BJ (cell line): ENCODE data around the gene STAT2. TPM values are rescaled to one million over a fixed set of nuclear protein-coding genes. Genes with fewer than 3 reads are reported as not detected.
A peak's percentile ranks its signal among the peaks of the same experiment; 100 is the strongest.

ENCODE experiments used
- CTCF ChIA-PET: fragments of 350-600 bp; formaldehyde crosslinking; extraction: SDS; loops from one replicate; lab custom pipeline; 2021; ENCODE audit warnings: antibody characterized with exemption, inconsistent platforms; lab: Yijun Ruan, JAX
- POLR2A ChIA-PET: fragments of 300-600 bp; sonication (Branson Sonifier 250); formaldehyde crosslinking; extraction: SDS; loops from one replicate; lab custom pipeline; 2021; ENCODE audit warnings: antibody characterized with exemption; lab: Charles Lee
- DNase-seq: peaks from one replicate; pipeline ENCODE4 v3.0.0-alpha.2; 2011; ENCODE audit warnings: low read depth
- H3K27me3 ChIP-seq: 2 replicates; pipeline ENCODE4 v1.6.0; 2011; ENCODE audit warnings: low read length; ENCODE audit not compliant: control insufficient read depth, insufficient read depth
- H3K36me3 ChIP-seq: 2 replicates; pipeline ENCODE4 v1.5.1; 2011; ENCODE audit warnings: low read length; ENCODE audit not compliant: control insufficient read depth, insufficient read depth
- H3K4me3 ChIP-seq: 2 replicates; pipeline ENCODE4 v1.5.1; 2011; ENCODE audit warnings: low read depth, mild to moderate bottlenecking, control low read depth, low read length
- CTCF ChIP-seq: IDR thresholded peaks from 2 replicates; pipeline ENCODE4 v1.5.1; 2011; ENCODE audit warnings: low read depth, mild to moderate bottlenecking, control low read depth, inconsistent platforms, low read length, moderate library complexity; ENCODE audit not compliant: insufficient read depth
- polyA plus RNA-seq: library from polyadenylated mRNA; depleted of rRNA; stranded (reverse); fragments of >200 nt; gene quantifications from 2 replicates; pipeline ENCODE4 v1.2.3, GENCODE V29; 2011

Gene STAT2
- polyA plus RNA-seq, 1 experiment, result 154 TPM

- peak; percentile 84 for DNase-seq
- Histone ChIP-seq H3K36me3 (no peaks in the 10 kb centered on the region), H3K27me3 (no peaks in the 10 kb centered on the region), H3K4me3 (peak within 1 kb of the TSS; percentile 48)
- ChIA-PET POLR2A (interaction anchor here (0.7 to 1.0 kb wide), 3 partner anchors 19 to 228 kb away, joined by 3 to 5 read pairs (median 4); partner anchors contain the start of gene CNPY2), CTCF (interaction anchor here (0.6 to 2.1 kb wide), 12 partner anchors 9 to 304 kb away, joined by 3 to 8 read pairs (median 4); partner anchors contain the start of genes APOF and STAT2)
- peak; percentile 78 for TF ChIP-seq CTCF
These were observed 26.0 kb downstream of the STAT2 start, which contains the start of gene PAN2 for GRCh38 chr12:56333679-56334489. PAN2 (minus strand) TSS chr12:56334000; CDS start chr12:56333094, 906 bp downstream.

- Histone ChIP-seq H3K4me3 (peak overlapping the region; percentile 48), H3K27me3 (no peaks in the 10 kb centered on the region), H3K36me3 (no peaks in the 10 kb centered on the region; the same call in 1 of the 2 replicates)
- no peak for TF ChIP-seq CTCF
- CTCF ChIA-PET, result interaction anchor here (0.6 to 2.1 kb wide), 11 partner anchors 10 to 305 kb away, joined by 3 to 8 read pairs (median 4); partner anchors contain the start of genes APOF and STAT2
- DNase-seq, result no peak
- POLR2A ChIA-PET, result interaction anchor here (0.7 to 1.0 kb wide), 3 partner anchors 18 to 229 kb away, joined by 3 to 5 read pairs (median 4); partner anchors contain the start of gene CNPY2
These were observed 26.7 kb downstream of the STAT2 start for GRCh38 chr12:56333197-56333678.

- no peaks in the 10 kb centered on the region for H3K27me3 ChIP-seq
- peak overlapping the region; percentile 48 for H3K4me3 ChIP-seq
- no peak for TF ChIP-seq CTCF
- POLR2A ChIA-PET, result interaction anchor here (0.7 kb wide), 1 partner anchor 229 kb away, joined by 5 read pairs; no protein-coding TSS in a partner anchor
- DNase-seq, result no peak
- CTCF ChIA-PET, result interaction anchor here (1.0 to 2.1 kb wide), 5 partner anchors 10 to 132 kb away, joined by 3 to 5 read pairs (median 4); partner anchors contain the start of gene APOF
- H3K36me3 ChIP-seq, result peaks cover 1% of the 10 kb centered on the region; the same call in 1 of the 2 replicates
These were observed 27.3 kb downstream of the STAT2 start for GRCh38 chr12:56332512-56333196.

- no peak for TF ChIP-seq CTCF
- no peak overlapping the region for H3K4me3 ChIP-seq
- H3K36me3 ChIP-seq, result peaks cover 9% of the 10 kb centered on the region
- no peaks in the 10 kb centered on the region for H3K27me3 ChIP-seq
- DNase-seq, result no peak
- CTCF ChIA-PET, result no interaction called here
- POLR2A ChIA-PET, result no interaction called here
These were observed 28.9 kb downstream of the STAT2 start for GRCh38 chr12:56330936-56331490.
